Natural killer cell (primary cell): Measurements from ENCODE around the gene ZBTB25. TPM values are rescaled to one million over a fixed set of nuclear protein-coding genes. Genes with fewer than 3 reads are reported as not detected.

Experiments
- ATAC-seq, 3 donors: fragments of 150-1000 bp in 2 of 3; fragments of 200-7000 bp in 1 of 3; cut with Tn5 transposase; 1 replicate in 1 of 3; 2 replicates in 2 of 3; pipeline ENCODE4 v1.10.0; 2021; ENCODE audit warnings: mild to moderate bottlenecking in 2 of 3, moderate library complexity in 2 of 3
- DNase-seq, 2 donors: peaks; one replicate each; pipeline versions ENCODE4 v3.0.0 to v3.0.0-alpha.2; 2013 to 2021; ENCODE audit warnings: mixed read lengths in 1 of 2
- H3K27ac ChIP-seq: one replicate; pipeline ENCODE4 v1.5.1; 2013; ENCODE audit warnings: mild to moderate bottlenecking, low read length
- H3K27me3 ChIP-seq: one replicate; pipeline ENCODE4 v1.6.1; 2013; ENCODE audit warnings: low read length; ENCODE audit not compliant: control insufficient read depth, insufficient read depth
- H3K36me3 ChIP-seq: one replicate; pipeline ENCODE4 v1.6.1; 2013; ENCODE audit warnings: low read length; ENCODE audit not compliant: control insufficient read depth, insufficient read depth
- H3K4me1 ChIP-seq: one replicate; pipeline ENCODE4 v1.6.1; 2013; ENCODE audit warnings: low read length; ENCODE audit not compliant: control insufficient read depth, insufficient read depth
- H3K4me3 ChIP-seq: one replicate; pipeline ENCODE4 v1.5.1; 2013; ENCODE audit warnings: low read length
- H3K9me3 ChIP-seq: one replicate; pipeline ENCODE4 v1.6.1; 2013; ENCODE audit warnings: low read length; ENCODE audit not compliant: control insufficient read depth, insufficient read depth
- H3K27ac Mint-ChIP-seq, 2 donors: one replicate each; pipeline ENCODE4 v1.8.0; 2022; ENCODE audit warnings: mild to moderate bottlenecking in 2 of 2, mixed read lengths in 2 of 2, moderate library complexity in 1 of 2
- H3K27me3 Mint-ChIP-seq, 2 donors: one replicate each; pipeline ENCODE4 v1.8.0; 2022; ENCODE audit warnings: low read depth in 2 of 2, mixed read lengths in 2 of 2
- H3K36me3 Mint-ChIP-seq: one replicate; pipeline ENCODE4 v1.8.0; 2022; ENCODE audit warnings: mixed read lengths
- H3K4me1 Mint-ChIP-seq, 2 donors: one replicate each; pipeline ENCODE4 v1.8.0; 2022; ENCODE audit warnings: mixed read lengths in 2 of 2
- H3K4me3 Mint-ChIP-seq: one replicate; pipeline ENCODE4 v1.8.0; 2022; ENCODE audit warnings: mild to moderate bottlenecking, moderate library complexity, mixed read lengths
- H3K9me3 Mint-ChIP-seq, 2 donors: one replicate each; pipeline ENCODE4 v1.8.0; 2022; ENCODE audit warnings: mixed read lengths in 2 of 2
- WGBS: methylation state at CpG from one replicate; pipeline ENCODE4 v1.1.7; 2013; ENCODE audit warnings: missing lambda C conversion rate; ENCODE audit not compliant: insufficient coverage; 5-methylcytosine and 5-hydroxymethylcytosine counted together
- intact Hi-C: fragments of 100-400 bp; cut with micrococcal nuclease; formaldehyde crosslinking; loops from one replicate; pipeline ENCODE4 v1.14.2; 2022
- total RNA-seq, 4 donors: library from RNA; stranded (reverse); fragments of 120-200 nt in 1 of 4; gene quantifications; one replicate each; pipeline versions ENCODE4 v1.2.3 to v1.2.4, GENCODE V29; 2013 to 2022
- TF ChIP-seq, protein P1 (sequence below): fragments of 200-600 bp; IDR thresholded peaks from one replicate; pipeline ENCODE4 v1.8.0; 2022; ENCODE audit warnings: antibody characterized with exemption

The ZBTB25 gene
- total RNA-seq, 3 donors from 2014 or later (not counting 1 experiment from before 2014, with no cell fraction given), result 29.7 to 36.7 (median 31.1) TPM

DNA sequence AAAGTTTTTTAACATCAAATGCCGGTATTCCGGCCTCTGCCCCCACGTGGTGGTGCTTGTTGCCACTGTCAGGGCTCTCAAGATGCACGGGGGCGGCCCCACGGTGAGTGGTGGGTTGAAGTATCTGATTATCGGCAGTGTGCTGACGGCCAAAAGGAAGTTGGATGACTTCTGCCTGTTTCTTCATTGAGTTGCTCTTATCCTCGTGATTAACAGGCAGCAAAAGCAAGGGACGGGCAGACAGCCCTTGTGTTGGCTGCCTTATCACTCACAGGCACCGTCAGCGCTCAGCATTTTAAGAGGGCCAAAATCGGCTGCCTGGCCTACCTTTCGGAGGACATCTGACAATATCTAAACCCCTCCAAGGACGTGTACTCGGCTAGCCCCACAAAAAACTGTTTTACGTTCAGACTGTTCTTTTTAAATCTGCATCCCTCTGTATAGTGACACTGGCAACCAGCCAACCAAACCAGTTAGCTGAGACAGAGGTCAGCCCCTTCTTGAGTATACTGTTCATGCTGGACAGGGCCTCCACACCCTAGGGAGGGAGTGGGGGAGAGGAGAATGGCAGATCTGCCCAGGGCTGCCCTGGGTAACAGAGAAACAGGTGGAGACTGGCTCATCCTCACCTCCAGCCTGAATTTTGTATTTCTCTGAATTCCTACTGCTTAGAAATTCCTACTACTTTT lies 61.2 kb downstream of the ZBTB25 start:
- no peaks in the 10 kb centered on the region for H3K27me3 Mint-ChIP-seq
- Histone ChIP-seq H3K27me3 (no peaks in the 10 kb centered on the region), H3K36me3 (peaks cover 7% of the 10 kb centered on the region), H3K9me3 (no peaks in the 10 kb centered on the region), H3K4me1 (peaks cover 44% of the 10 kb centered on the region), H3K27ac (no peak overlapping the region), H3K4me3 (no peak overlapping the region)
- no peaks in the 10 kb centered on the region for H3K9me3 Mint-ChIP-seq
- no peak overlapping the region for H3K4me3 Mint-ChIP-seq
- TF ChIP-seq, protein P1, sequence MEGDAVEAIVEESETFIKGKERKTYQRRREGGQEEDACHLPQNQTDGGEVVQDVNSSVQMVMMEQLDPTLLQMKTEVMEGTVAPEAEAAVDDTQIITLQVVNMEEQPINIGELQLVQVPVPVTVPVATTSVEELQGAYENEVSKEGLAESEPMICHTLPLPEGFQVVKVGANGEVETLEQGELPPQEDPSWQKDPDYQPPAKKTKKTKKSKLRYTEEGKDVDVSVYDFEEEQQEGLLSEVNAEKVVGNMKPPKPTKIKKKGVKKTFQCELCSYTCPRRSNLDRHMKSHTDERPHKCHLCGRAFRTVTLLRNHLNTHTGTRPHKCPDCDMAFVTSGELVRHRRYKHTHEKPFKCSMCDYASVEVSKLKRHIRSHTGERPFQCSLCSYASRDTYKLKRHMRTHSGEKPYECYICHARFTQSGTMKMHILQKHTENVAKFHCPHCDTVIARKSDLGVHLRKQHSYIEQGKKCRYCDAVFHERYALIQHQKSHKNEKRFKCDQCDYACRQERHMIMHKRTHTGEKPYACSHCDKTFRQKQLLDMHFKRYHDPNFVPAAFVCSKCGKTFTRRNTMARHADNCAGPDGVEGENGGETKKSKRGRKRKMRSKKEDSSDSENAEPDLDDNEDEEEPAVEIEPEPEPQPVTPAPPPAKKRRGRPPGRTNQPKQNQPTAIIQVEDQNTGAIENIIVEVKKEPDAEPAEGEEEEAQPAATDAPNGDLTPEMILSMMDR, result no peak
- H3K4me1 Mint-ChIP-seq, result peaks cover 47 to 49% of the 10 kb centered on the region in 2 donors
- intact Hi-C loops, result no loop called here
- DNase-seq (no peak), ATAC-seq (no peak)
- 94% methylated on average over 17 of the region's 17 CpGs for WGBS
- peak overlapping the region in 1 of 2 donors; percentile 89 for H3K27ac Mint-ChIP-seq
- peaks cover 8% of the 10 kb centered on the region for H3K36me3 Mint-ChIP-seq

DNA sequence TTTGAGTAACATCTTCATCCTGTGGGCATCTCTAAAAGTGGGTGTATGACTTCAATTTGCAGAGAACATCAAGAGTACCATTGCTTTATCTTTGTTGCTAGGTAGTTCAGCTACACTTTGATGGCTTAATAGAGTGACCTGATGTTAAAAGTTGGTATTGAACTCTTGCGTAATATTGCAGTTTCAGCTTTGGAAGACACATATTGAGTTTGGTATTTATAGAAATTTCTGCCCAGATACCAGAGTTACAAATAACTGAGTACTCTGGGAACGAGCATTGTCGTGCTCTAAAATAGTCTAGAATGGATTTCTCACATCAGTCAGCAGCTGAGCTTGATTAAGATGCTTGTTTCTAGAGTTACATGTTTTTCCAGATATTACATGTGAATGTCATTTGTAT lies 63.1 kb downstream of the ZBTB25 start:
- no peak overlapping the region for H3K4me3 Mint-ChIP-seq
- ATAC-seq, result no peak
- H3K27me3 ChIP-seq, result no peaks in the 10 kb centered on the region
- H3K4me1 ChIP-seq, result peaks cover 28% of the 10 kb centered on the region
- H3K9me3 Mint-ChIP-seq, result no peaks in the 10 kb centered on the region
- H3K27me3 Mint-ChIP-seq, result no peaks in the 10 kb centered on the region
- H3K27ac ChIP-seq, result no peak overlapping the region
- intact Hi-C loops, result no loop called here
- no peaks in the 10 kb centered on the region for H3K9me3 ChIP-seq
- peaks cover 36 to 37% of the 10 kb centered on the region in 2 donors for H3K4me1 Mint-ChIP-seq
- TF ChIP-seq, protein P1, result no peak
- no peak for DNase-seq
- no peak overlapping the region for H3K4me3 ChIP-seq
- no peak overlapping the region for H3K27ac Mint-ChIP-seq
- peaks cover 8% of the 10 kb centered on the region for H3K36me3 Mint-ChIP-seq
- H3K36me3 ChIP-seq, result peaks cover 10% of the 10 kb centered on the region
- 92% methylated on average over 3 of the region's 3 CpGs for WGBS

DNA sequence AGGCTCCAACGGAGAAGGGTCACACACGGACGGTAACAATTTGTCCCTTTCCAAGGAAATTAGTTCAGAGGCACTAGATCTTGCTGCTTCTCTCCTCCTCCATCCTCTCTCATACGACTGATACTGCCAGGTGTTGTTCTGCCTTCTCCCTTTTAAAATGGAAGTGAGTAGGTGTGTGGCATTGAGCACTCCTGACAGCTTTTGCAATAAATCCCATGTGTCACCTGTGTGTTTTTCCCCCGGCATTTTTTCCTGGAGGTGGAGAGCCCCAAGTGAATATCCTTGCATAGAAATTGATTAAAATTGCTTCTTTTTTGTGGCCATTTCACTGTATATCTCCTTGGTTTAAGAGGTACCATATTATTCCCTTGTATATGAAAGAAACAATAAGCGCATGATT lies 64.5 kb downstream of the ZBTB25 start:
- DNase-seq, result no peak
- no peaks in the 10 kb centered on the region for H3K9me3 ChIP-seq
- no peak overlapping the region for H3K4me3 ChIP-seq
- Mint-ChIP-seq H3K36me3 (peaks cover 8% of the 10 kb centered on the region), H3K27me3 (no peaks in the 10 kb centered on the region), H3K4me1 (peaks cover 23% of the 10 kb centered on the region in 2 donors), H3K27ac (peak overlapping the region; percentile 71 to 83), H3K9me3 (no peaks in the 10 kb centered on the region), H3K4me3 (peak overlapping the region; percentile 9)
- TF ChIP-seq, protein P1, result no peak
- intact Hi-C loops, result no loop called here
- peaks cover 15% of the 10 kb centered on the region for H3K4me1 ChIP-seq
- no peak for ATAC-seq
- H3K36me3 ChIP-seq, result peaks cover 13% of the 10 kb centered on the region
- H3K27me3 ChIP-seq, result no peaks in the 10 kb centered on the region
- WGBS, result 96% methylated on average over 5 of the region's 6 CpGs
- no peak overlapping the region for H3K27ac ChIP-seq
